ENCODE data around the gene UGGT2.

- TF ChIP-seq, protein P1, sequence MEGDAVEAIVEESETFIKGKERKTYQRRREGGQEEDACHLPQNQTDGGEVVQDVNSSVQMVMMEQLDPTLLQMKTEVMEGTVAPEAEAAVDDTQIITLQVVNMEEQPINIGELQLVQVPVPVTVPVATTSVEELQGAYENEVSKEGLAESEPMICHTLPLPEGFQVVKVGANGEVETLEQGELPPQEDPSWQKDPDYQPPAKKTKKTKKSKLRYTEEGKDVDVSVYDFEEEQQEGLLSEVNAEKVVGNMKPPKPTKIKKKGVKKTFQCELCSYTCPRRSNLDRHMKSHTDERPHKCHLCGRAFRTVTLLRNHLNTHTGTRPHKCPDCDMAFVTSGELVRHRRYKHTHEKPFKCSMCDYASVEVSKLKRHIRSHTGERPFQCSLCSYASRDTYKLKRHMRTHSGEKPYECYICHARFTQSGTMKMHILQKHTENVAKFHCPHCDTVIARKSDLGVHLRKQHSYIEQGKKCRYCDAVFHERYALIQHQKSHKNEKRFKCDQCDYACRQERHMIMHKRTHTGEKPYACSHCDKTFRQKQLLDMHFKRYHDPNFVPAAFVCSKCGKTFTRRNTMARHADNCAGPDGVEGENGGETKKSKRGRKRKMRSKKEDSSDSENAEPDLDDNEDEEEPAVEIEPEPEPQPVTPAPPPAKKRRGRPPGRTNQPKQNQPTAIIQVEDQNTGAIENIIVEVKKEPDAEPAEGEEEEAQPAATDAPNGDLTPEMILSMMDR (IDR thresholded peaks at IDR 0.05; ENCODE audit: low read depth, low read length): no peak
- no peak for TF ChIP-seq EZH2phosphoT487 (IDR thresholded peaks at IDR 0.05; ENCODE audit: low read depth)
Observed at GRCh38 chr13:95814495-95814894, 238.7 kb downstream of the UGGT2 start.
